HG02759 (cell line): ENCODE data around the gene CAMTA1.
"Not testable (repeated sequence)": the region's sequence is repeated elsewhere in the genome, so short reads cannot be mapped to it uniquely, and the experiment has no call there.

Experiments used
- ATAC-seq: cut with Tn5 transposase; IDR thresholded peaks from one replicate; pipeline ENCODE4 v1.9.1; 2021; ENCODE audit warnings: mild to moderate bottlenecking, moderate library complexity; ENCODE audit not compliant: unreplicated experiment

Gene CAMTA1

GRCh38 chr1:7373876-7374562, 588.8 kb downstream of the CAMTA1 start:
- ATAC-seq, result no peak

GRCh38 chr1:7374563-7375160, 589.4 kb downstream of the CAMTA1 start:
- no peak for ATAC-seq

GRCh38 chr1:7375329-7375728, 590.1 kb downstream of the CAMTA1 start:
- no peak for ATAC-seq

- no peak for ATAC-seq
Measured at GRCh38 chr1:7375781-7376660, 590.8 kb downstream of the CAMTA1 start.

GRCh38 chr1:7376676-7377075, 591.4 kb downstream of the CAMTA1 start:
- no peak for ATAC-seq

- no peak for ATAC-seq
Measured at GRCh38 chr1:7378346-7379130, 593.3 kb downstream of the CAMTA1 start.

GRCh38 chr1:7379441-7379971, 594.3 kb downstream of the CAMTA1 start:
- no peak for ATAC-seq

- not testable (repeated sequence) for ATAC-seq
Measured at GRCh38 chr1:7380068-7380467, 594.8 kb downstream of the CAMTA1 start.

- no peak for ATAC-seq
Measured at GRCh38 chr1:7380712-7381111, 595.5 kb downstream of the CAMTA1 start.

- ATAC-seq, result not testable (repeated sequence)
Measured at GRCh38 chr1:7381729-7382128, 596.5 kb downstream of the CAMTA1 start.

- ATAC-seq, result no peak
Measured at GRCh38 chr1:7382971-7383370, 597.7 kb downstream of the CAMTA1 start.

- ATAC-seq, result no peak
Measured at GRCh38 chr1:7383671-7384520, 598.6 kb downstream of the CAMTA1 start.

GRCh38 chr1:7384679-7385078, 599.4 kb downstream of the CAMTA1 start:
- ATAC-seq, result no peak

- ATAC-seq, result no peak
Measured at GRCh38 chr1:7385471-7386225, 600.4 kb downstream of the CAMTA1 start.

GRCh38 chr1:7386226-7387052, 601.2 kb downstream of the CAMTA1 start:
- ATAC-seq, result no peak

- no peak for ATAC-seq
Measured at GRCh38 chr1:7387053-7387927, 602.0 kb downstream of the CAMTA1 start.

- ATAC-seq, result no peak
Measured at GRCh38 chr1:7388141-7388487, 602.9 kb downstream of the CAMTA1 start.
